ENCODE measurements around the gene MYOD1. TPM values are rescaled to one million over a fixed set of nuclear protein-coding genes. Genes with fewer than 3 reads are reported as not detected.

MYOD1 gene
- total and polyA plus RNA-seq, 2 of the 13 experiments (the other 11 are each of a cell fraction or from before 2014, with no cell fraction given), result not detected

DNA sequence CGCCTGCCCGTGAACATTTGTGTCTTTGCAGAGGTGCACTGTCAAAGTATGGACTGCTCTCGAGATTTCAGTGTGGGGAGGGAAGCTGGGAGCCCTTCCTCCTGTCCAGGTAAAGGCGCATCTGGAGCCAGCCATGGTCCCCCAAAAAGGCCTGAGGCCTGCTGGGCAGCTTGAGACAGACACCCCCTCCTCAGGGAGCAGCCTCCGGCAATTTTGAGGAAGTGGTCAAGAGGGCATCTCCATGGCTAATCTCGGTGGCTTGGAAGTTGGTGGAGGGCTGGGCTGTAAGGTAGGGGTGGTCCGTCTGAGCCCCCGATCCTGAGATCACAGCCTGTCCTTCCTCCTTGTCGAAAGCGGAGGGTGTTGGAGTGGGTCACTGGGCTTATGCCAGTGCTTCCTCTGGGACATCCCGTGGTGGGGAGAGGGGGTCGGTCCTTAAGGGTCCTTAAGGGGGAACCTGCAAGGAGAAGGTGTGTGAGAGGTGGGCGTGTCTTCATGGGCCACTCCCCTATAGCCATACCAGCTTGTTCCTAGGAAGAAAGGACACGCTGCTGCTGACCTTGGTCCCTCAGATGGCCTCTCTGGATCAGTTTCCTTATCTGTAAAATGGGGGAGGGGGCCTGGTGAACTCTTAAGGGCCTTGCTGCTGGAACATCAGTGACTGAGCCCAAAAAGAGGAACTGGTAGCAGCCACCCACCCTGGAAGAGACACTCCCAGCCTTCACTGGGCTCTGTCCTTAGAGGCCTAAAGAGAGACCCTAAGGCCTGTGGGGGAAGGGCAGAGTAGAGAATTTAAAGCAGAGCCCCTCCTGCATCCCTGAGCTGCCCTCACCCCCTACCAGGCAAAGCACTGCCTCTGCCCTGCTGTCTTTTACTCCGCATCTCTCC lies 17.8 kb downstream of the MYOD1 start:
- DNase-seq (ENCODE audit: low spot score) (no peak), FAIRE-seq (no peak), ATAC-seq (no peak)
- Histone ChIP-seq H3K27ac (ENCODE audit: extremely low read length, insufficient read depth, low read length) (no peak overlapping the region), H3K9me3 (ENCODE audit: low read length) (no peaks in the 10 kb centered on the region), H3K36me3 (replicated peaks in 1 of 2; ENCODE audit: control insufficient read depth in 1 of 2, insufficient read depth in 2 of 2, low read length in 2 of 2) (no peaks in the 10 kb centered on the region), H3K79me2 (ENCODE audit: insufficient read depth, low read length) (no peaks in the 10 kb centered on the region), H4K20me1 (ENCODE audit: insufficient read depth, low read length) (peaks cover 4% of the 10 kb centered on the region; the same call in 1 of the 2 replicates), H2AFZ (ENCODE audit: low read length) (no peak overlapping the region), H3K4me2 (ENCODE audit: low read depth, low read length) (no peak overlapping the region), H3K4me3 (replicated peaks in 1 of 3; ENCODE audit: insufficient read depth in 1 of 3, low read depth in 2 of 3, low read length in 3 of 3) (no peak overlapping the region), H3K4me1 (ENCODE audit: insufficient read depth, low read length) (peaks cover 2% of the 10 kb centered on the region), H3K27me3 (ENCODE audit: control insufficient read depth in 1 of 2, insufficient read depth in 2 of 2, low read length in 2 of 2) (peaks cover 6 to 38% of the 10 kb centered on the region in 2 experiments; a peak in 3 of 5 replicates), H3K9ac (ENCODE audit: insufficient read depth, low read depth, low read length) (no peak overlapping the region)
- ChIA-PET CTCF (ENCODE audit: low intra/inter-chr PET ratio, low total read pairs) (no interaction called here), POLR2A (no interaction called here)
- intact Hi-C loops (cut with micrococcal nuclease; ENCODE audit: unreplicated experiment) (no loop called here), in situ Hi-C loops (cut with HindIII; ENCODE audit: extremely low pct_ligation_motif_present, low pct_unique_long_range_greater_than_20kb) (no loop called here)
- no peak for TF ChIP-seq TCF7L2 (IDR thresholded peaks at IDR 0.05; ENCODE audit: low read depth, low read length)
- TF ChIP-seq MEIS2 (CRISPR knock-in tag; IDR thresholded peaks at IDR 0.05), result no peak
- TF ChIP-seq MTA1 (CRISPR knock-in tag; IDR thresholded peaks at IDR 0.05; ENCODE audit: borderline replicate concordance), result no peak
- no peak for TF ChIP-seq ZNF550 (CRISPR knock-in tag; IDR thresholded peaks at IDR 0.05; ENCODE audit: borderline replicate concordance)
- no peak for TF ChIP-seq PTBP1 (IDR thresholded peaks at IDR 0.05; ENCODE audit: low read depth, low read length, poor library complexity, severe bottlenecking)
- TF ChIP-seq NFE2L1 (CRISPR knock-in tag; IDR thresholded peaks at IDR 0.05; ENCODE audit: borderline replicate concordance), result no peak
- TF ChIP-seq, protein P1, sequence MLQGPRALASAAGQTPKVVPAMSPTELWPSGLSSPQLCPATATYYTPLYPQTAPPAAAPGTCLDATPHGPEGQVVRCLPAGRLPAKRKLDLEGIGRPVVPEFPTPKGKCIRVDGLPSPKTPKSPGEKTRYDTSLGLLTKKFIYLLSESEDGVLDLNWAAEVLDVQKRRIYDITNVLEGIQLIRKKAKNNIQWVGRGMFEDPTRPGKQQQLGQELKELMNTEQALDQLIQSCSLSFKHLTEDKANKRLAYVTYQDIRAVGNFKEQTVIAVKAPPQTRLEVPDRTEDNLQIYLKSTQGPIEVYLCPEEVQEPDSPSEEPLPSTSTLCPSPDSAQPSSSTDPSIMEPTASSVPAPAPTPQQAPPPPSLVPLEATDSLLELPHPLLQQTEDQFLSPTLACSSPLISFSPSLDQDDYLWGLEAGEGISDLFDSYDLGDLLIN (CRISPR knock-in tag; IDR thresholded peaks at IDR 0.05; ENCODE audit: borderline replicate concordance), result no peak
- no peak for TF ChIP-seq ZNF598 (CRISPR knock-in tag; IDR thresholded peaks at IDR 0.05; ENCODE audit: borderline replicate concordance)
- no TSS peak for BruUV-seq (replicated peaks)
- 67% methylated on average over 7 of the region's 15 CpGs for WGBS (ENCODE audit: low lambda C conversion rate)
